Progenitor cell of endocrine pancreas (in vitro differentiated cells): ENCODE measurements around the gene TRPM8. TPM values are rescaled to one million over a fixed set of nuclear protein-coding genes. Genes with fewer than 3 reads are reported as not detected.

Experiments used
- DNase-seq: peaks from one replicate; pipeline ENCODE4 v3.0.0; 2021; ENCODE audit warnings: low spot score; ENCODE audit not compliant: unreplicated experiment
- H3K27ac Mint-ChIP-seq: 2 replicates; pipeline ENCODE4 v1.8.0; 2021; ENCODE audit warnings: mild to moderate bottlenecking, moderate library complexity, mixed read lengths
- H3K27me3 Mint-ChIP-seq: 2 replicates; pipeline ENCODE4 v1.8.0; 2021; ENCODE audit warnings: mixed read lengths
- H3K36me3 Mint-ChIP-seq: 2 replicates; pipeline ENCODE4 v1.8.0; 2022; ENCODE audit warnings: mixed read lengths; ENCODE audit not compliant: insufficient read depth
- H3K4me1 Mint-ChIP-seq: 2 replicates; pipeline ENCODE4 v1.8.0; 2021; ENCODE audit warnings: low read depth, mixed read lengths
- H3K4me3 Mint-ChIP-seq: 2 replicates; pipeline ENCODE4 v1.8.0; 2021; ENCODE audit warnings: low read depth, mild to moderate bottlenecking, moderate library complexity, mixed read lengths
- H3K9me3 Mint-ChIP-seq: 2 replicates; pipeline ENCODE4 v1.8.0; 2021; ENCODE audit warnings: low read depth, mixed read lengths
- CTCF ChIP-seq: fragments of 200-600 bp; sonication (generic); IDR thresholded peaks from one replicate; pipeline ENCODE4 v1.5.0; 2021; ENCODE audit warnings: antibody characterized with exemption, mild to moderate bottlenecking; ENCODE audit not compliant: unreplicated experiment
- total RNA-seq: library from RNA; stranded (reverse); gene quantifications from 2 replicates; pipeline ENCODE4 v1.2.1, GENCODE V29; 2021

The TRPM8 gene
- total RNA-seq, 1 donor from 2014 or later, result not detected

GRCh38 chr2:233989221-233989858 lies 72.2 kb downstream of the TRPM8 start:
- H3K4me3 Mint-ChIP-seq, result no peak overlapping the region
- TF ChIP-seq CTCF, result no peak
- no peak for DNase-seq
- H3K4me1 Mint-ChIP-seq, result no peaks in the 10 kb centered on the region
- peaks cover 15% of the 10 kb centered on the region for H3K27me3 Mint-ChIP-seq
- H3K27ac Mint-ChIP-seq, result no peak overlapping the region
- no peaks in the 10 kb centered on the region for H3K36me3 Mint-ChIP-seq
- H3K9me3 Mint-ChIP-seq, result peaks cover 7% of the 10 kb centered on the region

- H3K27ac Mint-ChIP-seq, result no peak overlapping the region
- H3K36me3 Mint-ChIP-seq, result no peaks in the 10 kb centered on the region
- no peak overlapping the region for H3K4me3 Mint-ChIP-seq
- no peaks in the 10 kb centered on the region for H3K4me1 Mint-ChIP-seq
- DNase-seq, result no peak
- H3K27me3 Mint-ChIP-seq, result peaks cover 15% of the 10 kb centered on the region
- TF ChIP-seq CTCF, result no peak
- H3K9me3 Mint-ChIP-seq, result peaks cover 5% of the 10 kb centered on the region
These were observed 73.2 kb downstream of the TRPM8 start for GRCh38 chr2:233990261-233990798.

GRCh38 chr2:233991196-233991595 lies 74.0 kb downstream of the TRPM8 start:
- Mint-ChIP-seq H3K4me1 (no peaks in the 10 kb centered on the region), H3K4me3 (no peak overlapping the region), H3K36me3 (no peaks in the 10 kb centered on the region), H3K27ac (no peak overlapping the region), H3K27me3 (peaks cover 15% of the 10 kb centered on the region), H3K9me3 (peaks cover 5% of the 10 kb centered on the region)
- no peak for DNase-seq
- no peak for TF ChIP-seq CTCF

GRCh38 chr2:233992513-233993217 lies 75.5 kb downstream of the TRPM8 start:
- no peaks in the 10 kb centered on the region for H3K4me1 Mint-ChIP-seq
- H3K9me3 Mint-ChIP-seq, result peaks cover 5% of the 10 kb centered on the region
- no peak overlapping the region for H3K27ac Mint-ChIP-seq

More at GRCh38 chr2:233992513-233993217, 75.5 kb downstream of the TRPM8 start:
- no peak overlapping the region for H3K4me3 Mint-ChIP-seq
- no peak for DNase-seq
- no peak for TF ChIP-seq CTCF
- H3K27me3 Mint-ChIP-seq, result peaks cover 15% of the 10 kb centered on the region
- no peaks in the 10 kb centered on the region for H3K36me3 Mint-ChIP-seq
